ENCODE measurements around the gene HOXB2. TPM values are rescaled to one million over a fixed set of nuclear protein-coding genes. Genes with fewer than 3 reads are reported as not detected.

HOXB2 gene
- total and polyA plus RNA-seq, 2 experiments from 2014 or later = 5.6 to 20.7 TPM

GRCh38 chr17:48575673-48576478 lies 31.0 kb upstream of the HOXB2 start:
- Histone ChIP-seq H3K27me3 (peaks cover 92% of the 10 kb centered on the region), H3K4me3 (no peak overlapping the region), H3K36me3 (replicated peaks; ENCODE audit: insufficient read depth, low read depth) (no peaks in the 10 kb centered on the region), H3K4me1 (ENCODE audit: insufficient read depth) (peaks cover 13% of the 10 kb centered on the region), H3K27ac (peak overlapping the region; percentile 68), H4K20me1 (ENCODE audit: insufficient read depth, poor library complexity, severe bottlenecking) (no peaks in the 10 kb centered on the region), H2AFZ (no peak overlapping the region), H3K9me3 (ENCODE audit: low read depth) (no peaks in the 10 kb centered on the region), H3K9me2 (replicated peaks; ENCODE audit: insufficient read depth) (no peaks in the 10 kb centered on the region), H3K79me2 (peaks cover 14% of the 10 kb centered on the region), H3K4me2 (peak overlapping the region; percentile 91)
- WGBS (ENCODE audit: low lambda C conversion rate, missing lambda C conversion rate) = 16% methylated on average over 22 of the region's 22 CpGs
- TF ChIP-seq EZH2phosphoT487 (IDR thresholded peaks at IDR 0.05; ENCODE audit: low read depth, severe bottlenecking, unreplicated experiment) = no peak
- TF ChIP-seq CTCF (IDR thresholded peaks at IDR 0.05; ENCODE audit: poor library complexity) = no peak
- TF ChIP-seq EZH2 (IDR thresholded peaks at IDR 0.05; ENCODE audit: borderline replicate concordance) = no peak
- no peak for DNase-seq (ENCODE audit: low spot score)

- Histone ChIP-seq H3K36me3 (replicated peaks; ENCODE audit: insufficient read depth, low read depth) (no peaks in the 10 kb centered on the region), H3K9me3 (ENCODE audit: low read depth) (no peaks in the 10 kb centered on the region), H4K20me1 (ENCODE audit: insufficient read depth, poor library complexity, severe bottlenecking) (no peaks in the 10 kb centered on the region), H3K79me2 (peaks cover 11% of the 10 kb centered on the region), H3K4me3 (no peak overlapping the region), H3K27ac (peak overlapping the region; percentile 68), H3K4me2 (peak overlapping the region; percentile 91), H3K9me2 (replicated peaks; ENCODE audit: insufficient read depth) (no peaks in the 10 kb centered on the region), H3K27me3 (peaks cover 92% of the 10 kb centered on the region), H2AFZ (no peak overlapping the region), H3K4me1 (ENCODE audit: insufficient read depth) (peaks cover 17% of the 10 kb centered on the region)
- no peak for DNase-seq (ENCODE audit: low spot score)
- 28% methylated on average over 7 of the region's 7 CpGs for WGBS (ENCODE audit: low lambda C conversion rate, missing lambda C conversion rate)
- TF ChIP-seq CTCF (IDR thresholded peaks at IDR 0.05; ENCODE audit: poor library complexity) = no peak
- TF ChIP-seq EZH2phosphoT487 (IDR thresholded peaks at IDR 0.05; ENCODE audit: low read depth, severe bottlenecking, unreplicated experiment) = no peak
- no peak for TF ChIP-seq EZH2 (IDR thresholded peaks at IDR 0.05; ENCODE audit: borderline replicate concordance)
These were observed 30.2 kb upstream of the HOXB2 start for GRCh38 chr17:48575066-48575582.

- no peak for TF ChIP-seq EZH2phosphoT487 (IDR thresholded peaks at IDR 0.05; ENCODE audit: low read depth, severe bottlenecking, unreplicated experiment)
- TF ChIP-seq CTCF (IDR thresholded peaks at IDR 0.05; ENCODE audit: poor library complexity) = no peak
- no peak for TF ChIP-seq EZH2 (IDR thresholded peaks at IDR 0.05; ENCODE audit: borderline replicate concordance)
- H4K20me1 ChIP-seq (ENCODE audit: insufficient read depth, poor library complexity, severe bottlenecking) = no peaks in the 10 kb centered on the region
- peak overlapping the region; percentile 91 for H3K4me2 ChIP-seq
- H2AFZ ChIP-seq = no peak overlapping the region
- peaks cover 13% of the 10 kb centered on the region for H3K79me2 ChIP-seq
- no peaks in the 10 kb centered on the region for H3K9me3 ChIP-seq (ENCODE audit: low read depth)
- no peak for DNase-seq (ENCODE audit: low spot score)
- H3K9me2 ChIP-seq (replicated peaks; ENCODE audit: insufficient read depth) = no peaks in the 10 kb centered on the region
- peaks cover 13% of the 10 kb centered on the region for H3K4me1 ChIP-seq (ENCODE audit: insufficient read depth)
- no peaks in the 10 kb centered on the region for H3K36me3 ChIP-seq (replicated peaks; ENCODE audit: insufficient read depth, low read depth)
- peak overlapping the region; percentile 68 for H3K27ac ChIP-seq
- no peak overlapping the region for H3K4me3 ChIP-seq
- 33% methylated on average over 8 of the region's 8 CpGs for WGBS (ENCODE audit: low lambda C conversion rate, missing lambda C conversion rate)
- peaks cover 92% of the 10 kb centered on the region for H3K27me3 ChIP-seq
These were observed 29.7 kb upstream of the HOXB2 start for GRCh38 chr17:48574505-48575065.
